ENCODE results near the gene PPP3R1.

DNA sequence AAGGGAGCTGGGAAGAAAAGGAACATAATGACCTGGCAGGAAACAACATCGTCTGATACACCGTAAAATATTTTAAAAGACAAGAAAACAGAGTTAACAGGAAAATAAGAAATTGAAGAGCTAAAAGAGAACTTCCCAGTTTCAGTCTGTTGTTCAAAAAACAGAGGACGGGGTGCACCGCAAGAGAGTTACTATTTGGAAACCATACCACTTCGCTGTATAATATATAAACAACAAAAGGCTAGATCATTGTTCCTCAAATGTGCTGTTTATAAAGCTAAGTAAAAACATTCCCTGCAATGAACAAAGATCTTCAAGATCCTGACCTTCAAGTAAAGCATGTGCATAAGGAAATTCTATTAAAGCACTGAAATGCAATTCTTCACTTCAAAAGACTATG, 2.1 kb downstream of the PPP3R1 start:
- TF ChIP-seq, protein P1, sequence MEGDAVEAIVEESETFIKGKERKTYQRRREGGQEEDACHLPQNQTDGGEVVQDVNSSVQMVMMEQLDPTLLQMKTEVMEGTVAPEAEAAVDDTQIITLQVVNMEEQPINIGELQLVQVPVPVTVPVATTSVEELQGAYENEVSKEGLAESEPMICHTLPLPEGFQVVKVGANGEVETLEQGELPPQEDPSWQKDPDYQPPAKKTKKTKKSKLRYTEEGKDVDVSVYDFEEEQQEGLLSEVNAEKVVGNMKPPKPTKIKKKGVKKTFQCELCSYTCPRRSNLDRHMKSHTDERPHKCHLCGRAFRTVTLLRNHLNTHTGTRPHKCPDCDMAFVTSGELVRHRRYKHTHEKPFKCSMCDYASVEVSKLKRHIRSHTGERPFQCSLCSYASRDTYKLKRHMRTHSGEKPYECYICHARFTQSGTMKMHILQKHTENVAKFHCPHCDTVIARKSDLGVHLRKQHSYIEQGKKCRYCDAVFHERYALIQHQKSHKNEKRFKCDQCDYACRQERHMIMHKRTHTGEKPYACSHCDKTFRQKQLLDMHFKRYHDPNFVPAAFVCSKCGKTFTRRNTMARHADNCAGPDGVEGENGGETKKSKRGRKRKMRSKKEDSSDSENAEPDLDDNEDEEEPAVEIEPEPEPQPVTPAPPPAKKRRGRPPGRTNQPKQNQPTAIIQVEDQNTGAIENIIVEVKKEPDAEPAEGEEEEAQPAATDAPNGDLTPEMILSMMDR (IDR thresholded peaks at IDR 0.05) = no peak
- TF ChIP-seq POLR2A (IDR thresholded peaks at IDR 0.05) = no peak
